SHP77 (cell line): Measurements from ENCODE around the gene DYNLRB2.

ENCODE experiments used
- DNase-seq, 2 experiments: peaks; one replicate each; lab custom pipeline; 2025; lab: John Stamatoyannopoulos, UW

The DYNLRB2 gene

DNA sequence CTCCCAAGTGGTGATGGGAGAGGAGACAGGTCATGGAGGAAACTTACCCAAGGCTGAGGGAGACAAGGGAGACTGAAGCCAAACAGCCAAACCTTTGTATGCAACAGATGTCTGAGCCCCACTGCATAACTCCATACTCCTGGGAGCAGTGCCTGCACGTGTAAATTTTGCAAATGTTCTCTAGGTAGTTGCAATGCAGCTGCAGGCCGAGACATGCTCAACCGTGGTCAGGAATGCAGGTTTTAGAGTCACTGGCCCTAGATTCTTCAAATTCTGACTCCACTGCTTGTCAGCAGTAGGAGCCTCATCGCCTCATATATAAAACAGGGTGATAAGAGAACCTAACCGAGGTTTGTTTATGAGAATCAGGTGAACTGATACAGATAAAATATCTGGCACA lies 11.5 kb downstream of the DYNLRB2 start:
- no peak for DNase-seq

- DNase-seq: no peak
These were observed 13.2 kb downstream of the DYNLRB2 start for GRCh38 chr16:80554033-80554432.

DNA sequence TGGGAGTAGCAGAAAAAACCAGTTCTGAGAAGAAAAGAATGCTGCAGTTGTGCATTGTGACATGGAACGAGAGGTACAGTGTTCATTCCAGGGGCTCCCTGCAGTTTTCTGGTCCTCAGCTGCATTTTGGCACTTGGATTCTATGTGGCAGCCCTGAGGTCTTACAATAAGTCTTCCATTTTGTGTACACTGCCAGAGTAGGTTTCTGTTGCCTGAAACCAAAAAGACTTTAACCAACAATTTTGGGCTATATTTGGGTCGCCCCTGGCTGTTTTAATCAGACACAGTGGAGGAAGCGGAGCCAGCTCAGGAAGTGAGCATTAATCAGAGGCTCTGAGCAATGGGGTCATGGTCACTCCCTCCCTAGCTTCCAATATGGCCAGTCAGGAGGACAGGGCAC lies 15.7 kb downstream of the DYNLRB2 start:
- no peak for DNase-seq

DNA sequence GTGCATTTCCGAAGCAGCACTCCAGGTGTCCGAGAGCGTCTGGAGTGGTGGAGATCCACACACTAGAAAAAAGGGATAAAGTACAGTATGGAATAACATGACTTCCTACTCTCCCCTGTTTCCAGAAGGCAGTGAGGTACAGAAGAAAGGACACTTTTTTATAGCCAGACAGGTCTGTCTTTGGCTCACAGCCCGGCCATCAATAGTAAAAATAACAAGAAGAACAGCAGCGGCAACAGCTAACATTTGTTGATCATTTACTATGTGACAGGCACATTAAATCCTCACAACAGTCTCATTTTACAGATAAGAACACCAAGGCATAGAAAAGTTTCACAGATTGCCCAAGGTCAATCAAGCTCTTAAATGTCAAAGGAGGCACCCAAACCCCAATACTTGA lies 16.2 kb downstream of the DYNLRB2 start:
- DNase-seq: no peak

DNA sequence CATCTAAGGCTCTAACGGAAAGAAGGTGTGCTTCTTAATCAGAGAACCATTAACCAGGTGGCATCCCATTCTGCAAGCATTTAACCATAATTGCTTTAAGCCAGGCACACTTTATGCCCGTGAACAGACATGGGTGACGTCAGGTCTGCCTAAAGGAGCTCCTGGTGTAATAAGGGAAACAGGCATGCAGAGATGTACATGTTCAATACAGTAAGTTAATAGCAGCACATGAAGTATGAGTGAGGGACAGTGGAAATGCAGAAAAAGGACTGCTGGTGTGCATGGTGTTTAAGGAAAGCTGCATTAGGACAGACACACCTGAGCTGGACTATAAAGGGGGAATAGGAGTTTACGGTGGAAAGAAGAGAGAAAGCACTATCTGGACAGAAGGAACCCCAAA lies 18.6 kb downstream of the DYNLRB2 start:
- DNase-seq: no peak

- DNase-seq: no peak
These were observed 22.3 kb downstream of the DYNLRB2 start for GRCh38 chr16:80563066-80563465.

- DNase-seq: no peak
These were observed 23.6 kb downstream of the DYNLRB2 start for GRCh38 chr16:80564394-80564793.

GRCh38 chr16:80569440-80570105 lies 28.8 kb downstream of the DYNLRB2 start:
- no peak for DNase-seq

DNA sequence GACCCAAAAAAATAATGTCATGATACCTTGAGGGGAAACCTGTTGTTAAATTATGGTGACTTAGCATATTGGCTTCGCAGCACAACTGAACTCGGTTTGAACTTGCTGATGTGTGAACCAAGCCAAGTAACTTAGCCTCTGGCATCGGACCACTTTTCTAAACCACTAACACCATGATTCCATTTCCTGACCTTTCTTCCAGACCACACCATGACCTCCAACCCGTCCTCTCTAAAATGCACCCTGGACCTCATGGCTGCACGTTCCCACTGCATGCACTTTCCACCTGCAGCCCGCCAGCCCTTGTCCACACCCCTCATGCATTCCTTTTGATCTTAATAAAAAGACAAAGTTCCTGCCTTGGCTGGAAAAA lies 29.3 kb downstream of the DYNLRB2 start:
- DNase-seq: no peak

- DNase-seq: no peak
These were observed 32.9 kb downstream of the DYNLRB2 start for GRCh38 chr16:80573700-80574120.

GRCh38 chr16:80576343-80576912 lies 35.6 kb downstream of the DYNLRB2 start:
- DNase-seq: no peak

- no peak for DNase-seq
These were observed 36.9 kb downstream of the DYNLRB2 start for GRCh38 chr16:80577485-80578280.

- DNase-seq: no peak
These were observed 39.5 kb downstream of the DYNLRB2 start for GRCh38 chr16:80580109-80580832.

DNA sequence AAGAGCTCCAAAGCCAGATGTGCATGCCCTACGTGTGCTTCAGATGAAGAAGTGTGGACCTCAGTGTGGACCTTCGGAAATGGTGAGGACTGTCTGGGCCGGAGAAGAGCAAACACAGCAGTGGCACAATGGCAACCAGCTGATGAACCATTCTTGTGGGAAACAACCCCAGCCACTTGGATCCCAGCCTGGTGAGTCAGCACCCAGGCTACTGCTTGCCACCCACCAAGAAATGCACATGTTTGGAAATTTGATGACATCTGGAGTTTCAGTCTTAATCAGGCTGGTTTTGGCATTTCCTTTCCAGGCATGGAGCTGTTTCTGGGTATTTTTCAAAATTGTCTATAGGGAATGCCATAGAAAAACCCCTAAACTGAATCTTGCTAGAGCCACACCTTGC lies 42.7 kb downstream of the DYNLRB2 start:
- no peak for DNase-seq

DNA sequence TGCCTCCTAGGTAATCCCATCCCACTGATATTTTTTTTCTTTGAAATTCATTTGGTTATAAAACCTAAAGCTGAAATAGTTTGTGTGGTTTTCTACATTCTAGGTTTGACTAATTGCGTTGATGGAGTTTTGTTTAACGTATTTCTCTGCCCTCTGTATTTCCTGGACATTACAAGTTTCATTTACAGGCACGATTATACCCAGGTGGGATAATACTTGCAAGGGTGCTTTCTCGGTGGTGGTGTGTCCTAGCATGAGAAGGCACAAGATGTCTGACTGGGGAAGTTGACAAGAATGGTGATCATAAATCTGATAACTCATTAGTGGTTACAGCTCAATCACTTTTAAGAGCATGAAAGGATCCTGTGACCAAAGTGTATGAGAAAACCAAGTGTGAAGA lies 45.0 kb downstream of the DYNLRB2 start:
- DNase-seq: no peak

GRCh38 chr16:80586476-80586875 lies 45.7 kb downstream of the DYNLRB2 start:
- no peak for DNase-seq

DNA sequence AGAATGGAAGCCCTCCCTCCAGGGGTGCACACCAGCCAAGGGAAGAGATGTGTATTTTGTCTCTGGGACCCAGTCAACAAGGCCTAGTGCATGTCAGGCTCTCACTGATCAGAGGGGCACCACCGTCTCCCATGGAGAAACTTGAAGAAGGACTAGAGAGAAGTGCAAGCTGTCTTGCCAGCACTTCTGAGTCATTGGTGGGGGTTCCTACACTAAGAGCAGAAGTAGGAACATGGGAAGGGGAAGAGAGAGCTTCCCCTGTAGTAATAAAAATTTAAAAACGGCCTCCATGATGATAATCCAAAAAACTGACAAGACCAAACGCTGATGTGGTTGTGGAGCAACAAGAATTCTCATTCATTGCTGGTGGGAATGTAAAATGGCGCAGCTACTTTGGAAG lies 46.3 kb downstream of the DYNLRB2 start:
- DNase-seq: no peak

GRCh38 chr16:80591071-80591915 lies 50.5 kb downstream of the DYNLRB2 start:
- no peak for DNase-seq

DNA sequence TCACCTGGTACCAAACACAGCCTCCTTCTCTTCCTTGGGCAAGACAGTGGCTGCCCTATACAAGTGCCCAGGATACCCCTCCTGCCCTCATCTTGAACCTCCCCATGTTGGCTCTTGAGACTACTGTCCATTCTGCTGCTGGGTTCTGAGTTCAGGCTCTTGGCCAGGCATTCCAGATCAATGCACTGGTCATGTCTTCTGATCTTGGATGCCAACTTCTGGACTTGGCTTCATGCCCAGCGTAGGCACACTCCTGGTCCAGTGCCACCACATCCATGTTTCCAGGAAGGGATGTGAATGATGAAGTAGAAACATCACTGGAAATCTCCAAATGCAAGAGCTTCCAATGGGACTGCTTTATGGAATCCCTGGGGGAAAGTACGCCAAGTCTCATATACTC lies 51.5 kb downstream of the DYNLRB2 start:
- no peak for DNase-seq

DNA sequence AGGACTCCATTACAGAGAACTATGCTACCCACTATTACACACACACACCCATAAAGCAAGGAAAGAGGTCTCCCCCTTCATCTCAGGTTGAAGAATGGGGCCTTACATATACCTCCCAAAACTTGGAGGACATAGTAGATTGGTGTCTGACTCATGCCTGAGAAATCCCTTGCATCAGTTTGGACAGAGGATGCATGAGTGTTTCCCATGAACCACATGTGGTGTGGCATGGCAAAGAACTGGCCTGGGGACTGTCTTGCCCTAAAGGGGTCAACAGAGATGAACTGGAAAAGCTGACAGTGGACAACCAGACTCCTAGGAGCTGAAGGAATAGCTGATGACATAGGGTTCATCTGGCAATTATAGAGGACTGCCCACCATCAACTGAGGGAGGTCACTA lies 54.0 kb downstream of the DYNLRB2 start:
- no peak for DNase-seq

- DNase-seq: no peak
These were observed 55.9 kb downstream of the DYNLRB2 start for GRCh38 chr16:80596507-80597207.
